Breast epithelium (tissue), 3 donors: ENCODE measurements around the gene FAM234A.

Experiments used
- POLR2A ChIP-seq: fragments of 450-650 bp; IDR thresholded peaks from one replicate; pipeline ENCODE4 v1.6.1; 2016; ENCODE audit warnings: antibody characterized with exemption, mild to moderate bottlenecking, moderate library complexity
- TF ChIP-seq, protein P1 (sequence below), 3 donors: fragments of 450-650 bp; IDR thresholded peaks; one replicate each; pipeline ENCODE4 v1.5.1; 2016 to 2017; ENCODE audit warnings: antibody characterized with exemption in 3 of 3, mild to moderate bottlenecking in 3 of 3, moderate library complexity in 3 of 3

- TF ChIP-seq, protein P1, sequence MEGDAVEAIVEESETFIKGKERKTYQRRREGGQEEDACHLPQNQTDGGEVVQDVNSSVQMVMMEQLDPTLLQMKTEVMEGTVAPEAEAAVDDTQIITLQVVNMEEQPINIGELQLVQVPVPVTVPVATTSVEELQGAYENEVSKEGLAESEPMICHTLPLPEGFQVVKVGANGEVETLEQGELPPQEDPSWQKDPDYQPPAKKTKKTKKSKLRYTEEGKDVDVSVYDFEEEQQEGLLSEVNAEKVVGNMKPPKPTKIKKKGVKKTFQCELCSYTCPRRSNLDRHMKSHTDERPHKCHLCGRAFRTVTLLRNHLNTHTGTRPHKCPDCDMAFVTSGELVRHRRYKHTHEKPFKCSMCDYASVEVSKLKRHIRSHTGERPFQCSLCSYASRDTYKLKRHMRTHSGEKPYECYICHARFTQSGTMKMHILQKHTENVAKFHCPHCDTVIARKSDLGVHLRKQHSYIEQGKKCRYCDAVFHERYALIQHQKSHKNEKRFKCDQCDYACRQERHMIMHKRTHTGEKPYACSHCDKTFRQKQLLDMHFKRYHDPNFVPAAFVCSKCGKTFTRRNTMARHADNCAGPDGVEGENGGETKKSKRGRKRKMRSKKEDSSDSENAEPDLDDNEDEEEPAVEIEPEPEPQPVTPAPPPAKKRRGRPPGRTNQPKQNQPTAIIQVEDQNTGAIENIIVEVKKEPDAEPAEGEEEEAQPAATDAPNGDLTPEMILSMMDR (IDR thresholded peaks at IDR 0.05) = no peak
- TF ChIP-seq POLR2A = no peak
Measured at GRCh38 chr16:228151-228851, 6.3 kb upstream of the FAM234A start.
